Measurements from ENCODE around the gene KLHL15.

GRCh38 chrX:24018809-24019208, 8.2 kb downstream of the KLHL15 start:
- no peak for TF ChIP-seq CTCF (IDR thresholded peaks at IDR 0.05)
- TF ChIP-seq EP300 (IDR thresholded peaks at IDR 0.05): no peak
